OCI-LY3 (cell line): ENCODE measurements around the gene CDAN1.

Source experiments
- H2AFZ ChIP-seq: fragments of 200-600, 300-600 bp; shearing (Covaris generic); 2 replicates; pipeline ENCODE4 v1.6.0; 2014; ENCODE audit warnings: antibody characterized with exemption, low read depth, low read length
- H3K27ac ChIP-seq: fragments of 200-600, 300-600 bp; sonication (generic); 2 replicates; pipeline ENCODE4 v1.5.1; 2014; ENCODE audit warnings: mild to moderate bottlenecking, low read length, moderate library complexity, mixed read lengths
- H3K27me3 ChIP-seq: fragments of 200-600, 300-600 bp; sonication (generic); 2 replicates; pipeline ENCODE4 v1.6.1; 2014; ENCODE audit warnings: low read depth, low read length, mixed read lengths
- H3K36me3 ChIP-seq: fragments of 200-600, 300-600 bp; sonication (generic); replicated peaks from 2 replicates; pipeline ENCODE3; 2014; ENCODE audit warnings: low read depth, low read length, mixed read lengths
- H3K4me1 ChIP-seq: fragments of 300-600, 200-600 bp; sonication (generic); 2 replicates; pipeline ENCODE4 v1.6.1; 2014; ENCODE audit warnings: low read length, mixed read lengths
- H3K4me2 ChIP-seq: fragments of 200-600, 300-600 bp; sonication (generic); 2 replicates; pipeline ENCODE4 v1.6.1; 2014; ENCODE audit warnings: low read length, mixed read lengths
- H3K4me3 ChIP-seq: fragments of 300-600, 200-600 bp; sonication (generic); 2 replicates; pipeline ENCODE4 v1.5.1; 2014; ENCODE audit warnings: antibody characterized with exemption, mild to moderate bottlenecking, low read length, moderate library complexity
- H3K79me2 ChIP-seq: fragments of 300-600, 200-600 bp; shearing (Covaris generic); 2 replicates; pipeline ENCODE4 v1.6.1; 2014; ENCODE audit warnings: mild to moderate bottlenecking, low read length, mixed read lengths
- H3K9ac ChIP-seq: fragments of 300-600, 200-600 bp; shearing (Covaris generic); 2 replicates; pipeline ENCODE4 v1.6.0; 2014; ENCODE audit warnings: mild to moderate bottlenecking, low read length, moderate library complexity
- H3K9me3 ChIP-seq: fragments of 200-600, 300-600 bp; shearing (Covaris generic); 2 replicates; pipeline ENCODE4 v1.6.1; 2014; ENCODE audit warnings: low read length, mixed read lengths; ENCODE audit not compliant: insufficient read depth
- H4K20me1 ChIP-seq: fragments of 200-600, 300-600 bp; sonication (generic); 2 replicates; pipeline ENCODE4 v1.6.1; 2016; ENCODE audit warnings: low read length, mixed read lengths; ENCODE audit not compliant: insufficient read depth
- EZH2phosphoT487 ChIP-seq: fragments of 200-600 bp; shearing (Covaris generic); IDR thresholded peaks from 2 replicates; pipeline ENCODE4 v1.6.1; 2018; ENCODE audit warnings: antibody characterized with exemption, mixed run types, low read depth
- TF ChIP-seq, protein P1 (sequence below): fragments of 200-600, 300-600 bp; sonication (generic); IDR thresholded peaks from 2 replicates; pipeline ENCODE4 v1.5.1; 2014; ENCODE audit warnings: antibody characterized with exemption, low read length, low read depth

CDAN1 gene

DNA sequence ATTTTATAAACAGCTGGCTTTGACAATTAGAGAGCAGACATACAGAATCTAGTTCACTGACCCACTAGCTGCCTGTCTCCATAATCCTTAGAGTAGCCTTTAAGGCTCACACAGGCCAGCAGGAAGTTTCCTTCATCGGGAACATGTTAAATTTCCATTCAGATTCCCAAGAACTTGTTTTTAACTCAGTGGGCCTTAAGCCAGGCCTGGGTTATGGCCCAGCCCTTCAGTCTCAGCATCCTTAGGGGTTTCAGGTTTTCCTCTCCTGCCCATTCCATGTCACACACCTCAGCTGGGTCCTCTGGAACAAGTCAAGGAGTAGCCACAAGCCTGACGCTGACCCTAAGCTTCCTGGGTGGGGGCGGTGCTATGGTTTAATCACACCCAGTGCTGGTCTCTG lies 15.0 kb downstream of the CDAN1 start:
- no peak for TF ChIP-seq EZH2phosphoT487
- TF ChIP-seq, protein P1, sequence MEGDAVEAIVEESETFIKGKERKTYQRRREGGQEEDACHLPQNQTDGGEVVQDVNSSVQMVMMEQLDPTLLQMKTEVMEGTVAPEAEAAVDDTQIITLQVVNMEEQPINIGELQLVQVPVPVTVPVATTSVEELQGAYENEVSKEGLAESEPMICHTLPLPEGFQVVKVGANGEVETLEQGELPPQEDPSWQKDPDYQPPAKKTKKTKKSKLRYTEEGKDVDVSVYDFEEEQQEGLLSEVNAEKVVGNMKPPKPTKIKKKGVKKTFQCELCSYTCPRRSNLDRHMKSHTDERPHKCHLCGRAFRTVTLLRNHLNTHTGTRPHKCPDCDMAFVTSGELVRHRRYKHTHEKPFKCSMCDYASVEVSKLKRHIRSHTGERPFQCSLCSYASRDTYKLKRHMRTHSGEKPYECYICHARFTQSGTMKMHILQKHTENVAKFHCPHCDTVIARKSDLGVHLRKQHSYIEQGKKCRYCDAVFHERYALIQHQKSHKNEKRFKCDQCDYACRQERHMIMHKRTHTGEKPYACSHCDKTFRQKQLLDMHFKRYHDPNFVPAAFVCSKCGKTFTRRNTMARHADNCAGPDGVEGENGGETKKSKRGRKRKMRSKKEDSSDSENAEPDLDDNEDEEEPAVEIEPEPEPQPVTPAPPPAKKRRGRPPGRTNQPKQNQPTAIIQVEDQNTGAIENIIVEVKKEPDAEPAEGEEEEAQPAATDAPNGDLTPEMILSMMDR: no peak
- Histone ChIP-seq H3K9ac (no peak overlapping the region), H3K79me2 (no peaks in the 10 kb centered on the region), H2AFZ (no peak overlapping the region), H3K4me1 (no peaks in the 10 kb centered on the region), H3K27ac (no peak overlapping the region), H3K9me3 (no peaks in the 10 kb centered on the region), H4K20me1 (no peaks in the 10 kb centered on the region), H3K4me3 (no peak overlapping the region), H3K27me3 (no peaks in the 10 kb centered on the region), H3K4me2 (no peak overlapping the region), H3K36me3 (peaks cover 23% of the 10 kb centered on the region)

DNA sequence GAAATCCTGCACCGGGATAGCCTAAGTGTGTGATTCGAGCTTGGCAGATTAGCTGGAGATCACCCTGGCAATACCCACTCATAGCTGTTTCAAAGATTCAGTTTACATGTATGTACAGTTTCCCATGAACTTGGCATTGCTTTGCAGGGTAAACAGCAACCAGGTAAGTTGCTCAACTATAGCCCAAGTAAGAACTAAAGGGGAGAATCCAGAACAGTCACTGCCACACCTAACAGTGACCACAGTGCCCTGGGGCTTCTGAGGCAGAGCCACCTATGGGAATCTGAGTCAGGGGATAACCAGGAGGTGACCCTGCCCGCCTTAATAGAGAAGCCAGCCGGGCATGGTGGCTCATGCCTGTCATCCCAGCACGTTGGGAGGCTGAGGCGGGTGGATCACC lies 15.9 kb downstream of the CDAN1 start:
- TF ChIP-seq, protein P1: no peak
- TF ChIP-seq EZH2phosphoT487: no peak
- H3K4me3 ChIP-seq: no peak overlapping the region
- H3K9ac ChIP-seq: no peak overlapping the region
- H3K4me2 ChIP-seq: no peak overlapping the region
- no peaks in the 10 kb centered on the region for H3K79me2 ChIP-seq
- H3K27me3 ChIP-seq: no peaks in the 10 kb centered on the region
- H3K9me3 ChIP-seq: no peaks in the 10 kb centered on the region
- H4K20me1 ChIP-seq: no peaks in the 10 kb centered on the region
- H2AFZ ChIP-seq: no peak overlapping the region
- peaks cover 23% of the 10 kb centered on the region for H3K36me3 ChIP-seq
- no peak overlapping the region for H3K27ac ChIP-seq
- H3K4me1 ChIP-seq: no peaks in the 10 kb centered on the region

DNA sequence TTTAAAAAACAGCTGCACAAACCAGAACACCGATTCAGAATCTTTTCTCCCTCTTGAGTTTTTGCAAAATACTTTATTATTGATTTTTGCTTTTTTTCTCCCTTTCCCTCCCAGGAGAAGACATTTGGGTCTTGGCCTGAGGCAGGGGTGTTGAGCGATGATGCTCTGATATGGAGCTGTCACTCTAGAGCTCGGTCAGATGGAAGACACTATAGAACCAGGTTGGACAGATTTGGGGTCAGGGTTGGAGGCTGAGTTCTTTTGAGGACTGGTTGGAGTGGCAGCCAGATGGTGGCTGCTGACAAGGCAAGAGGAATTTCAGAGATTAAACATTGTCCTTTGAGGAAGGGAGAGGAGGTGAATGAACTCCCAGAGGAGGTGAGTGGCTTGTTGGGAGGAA lies 16.9 kb downstream of the CDAN1 start:
- Histone ChIP-seq H3K9me3 (no peaks in the 10 kb centered on the region), H2AFZ (no peak overlapping the region), H3K9ac (no peak overlapping the region), H3K79me2 (no peaks in the 10 kb centered on the region), H3K27me3 (no peaks in the 10 kb centered on the region), H4K20me1 (no peaks in the 10 kb centered on the region), H3K27ac (no peak overlapping the region), H3K4me3 (no peak overlapping the region), H3K4me1 (no peaks in the 10 kb centered on the region), H3K36me3 (peaks cover 22% of the 10 kb centered on the region), H3K4me2 (no peak overlapping the region)
- TF ChIP-seq, protein P1: no peak
- TF ChIP-seq EZH2phosphoT487: no peak

DNA sequence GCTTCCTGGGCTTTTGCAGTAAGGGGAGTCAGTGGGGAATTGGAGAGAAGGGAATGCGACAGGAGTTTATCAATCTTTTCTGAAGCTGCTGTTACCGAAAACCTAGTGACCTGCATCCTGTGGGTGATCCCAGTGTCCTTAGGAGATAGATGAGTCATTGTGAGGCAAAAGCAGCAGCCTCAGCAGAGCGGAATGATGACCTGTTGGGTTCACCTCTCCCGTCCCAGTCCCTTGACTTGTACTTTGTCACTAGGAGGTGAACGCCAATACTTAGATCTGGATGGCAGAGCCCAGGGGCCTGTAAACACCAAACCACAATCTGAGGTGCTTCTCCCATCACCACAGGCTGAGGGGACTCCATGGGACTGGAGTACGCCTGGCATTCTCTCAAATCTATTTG lies 17.9 kb downstream of the CDAN1 start:
- H4K20me1 ChIP-seq: no peaks in the 10 kb centered on the region
- no peak overlapping the region for H3K27ac ChIP-seq
- H3K9ac ChIP-seq: no peak overlapping the region

More for the DNA sequence above, 17.9 kb downstream of the CDAN1 start:
- H3K4me2 ChIP-seq: no peak overlapping the region
- H3K27me3 ChIP-seq: no peaks in the 10 kb centered on the region
- no peaks in the 10 kb centered on the region for H3K79me2 ChIP-seq
- no peaks in the 10 kb centered on the region for H3K9me3 ChIP-seq
- H3K4me3 ChIP-seq: no peak overlapping the region
- peaks cover 11% of the 10 kb centered on the region for H3K36me3 ChIP-seq
- TF ChIP-seq, protein P1: no peak
- no peak for TF ChIP-seq EZH2phosphoT487
- H3K4me1 ChIP-seq: no peaks in the 10 kb centered on the region
- no peak overlapping the region for H2AFZ ChIP-seq
